Stimulated activated CD8-positive, alpha-beta memory T cell treated with anti-CD3 and anti-CD28 coated beads, Interleukin-12 subunit alpha, Interleukin-12 subunit beta, amount 100 ng/mL, for 1 hour (primary cell): ENCODE measurements around the gene MAD2L2.

Experiments
- DNase-seq: peaks from one replicate; pipeline ENCODE4 v3.0.0-alpha.2; 2020; ENCODE audit warnings: low read depth

Gene MAD2L2

DNA sequence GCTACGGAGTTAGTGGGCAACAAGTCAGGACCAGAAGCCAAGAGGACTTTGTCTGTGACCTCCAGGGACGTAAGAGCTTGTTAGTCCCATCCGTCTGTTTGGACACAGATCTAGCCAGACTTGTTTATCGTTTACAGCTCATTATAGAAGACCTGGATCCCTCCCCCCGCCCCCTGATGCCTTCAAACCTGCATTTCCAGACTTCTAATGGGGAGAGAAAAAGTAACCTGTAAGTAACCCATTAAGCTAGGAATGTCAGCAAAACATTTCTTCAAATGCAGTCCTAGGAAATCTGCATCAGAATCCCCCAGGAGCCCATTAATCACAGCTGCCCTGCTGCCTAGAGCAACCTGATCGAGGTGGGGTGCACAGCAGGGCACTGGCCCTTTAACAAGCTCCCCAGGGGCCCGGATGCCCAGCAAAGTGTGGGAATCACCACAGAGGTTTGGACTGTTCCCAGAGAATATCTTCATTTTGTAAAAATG is 1.4 kb upstream of the MAD2L2 start:
- no peak for DNase-seq

DNA sequence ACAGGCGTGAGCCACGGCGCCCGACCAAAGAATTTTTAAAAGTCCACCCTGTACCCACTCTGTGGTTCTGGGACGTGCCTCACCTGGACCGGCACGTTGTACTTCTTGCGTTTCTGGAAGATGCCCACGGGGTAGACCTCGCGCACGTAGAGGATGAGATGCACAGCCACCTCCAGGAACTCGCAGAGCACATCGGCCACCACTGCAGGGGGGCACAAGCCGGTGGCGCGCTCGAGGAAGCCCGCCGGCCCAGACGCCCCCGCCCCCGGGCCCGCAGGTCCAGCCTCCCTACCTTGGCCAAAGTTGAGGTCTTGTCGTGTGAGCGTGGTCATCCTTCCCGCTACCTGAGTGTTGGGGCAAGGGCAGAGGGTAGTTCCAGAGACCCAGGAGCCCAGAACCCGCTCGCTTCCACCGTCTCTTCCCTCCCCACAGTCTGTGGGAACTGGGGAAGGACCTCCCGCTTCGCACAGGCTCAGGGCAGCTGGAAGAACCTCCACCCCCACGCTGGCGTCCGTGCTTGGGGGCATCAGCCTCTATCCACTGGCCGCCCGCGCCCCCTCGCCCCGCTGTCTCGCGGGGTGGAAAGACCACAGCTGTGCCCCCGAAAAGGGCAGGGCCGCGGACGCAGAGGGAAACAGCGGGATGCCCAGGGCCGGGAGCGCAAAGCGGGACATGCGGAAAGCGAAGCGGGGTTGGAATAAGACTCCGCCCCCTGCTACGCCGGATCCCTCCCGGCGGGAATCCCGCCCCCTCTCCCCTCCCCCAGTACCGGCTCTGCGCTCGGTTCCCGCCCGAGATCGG is 478 bp downstream of the MAD2L2 start:
- DNase-seq = no peak

DNA sequence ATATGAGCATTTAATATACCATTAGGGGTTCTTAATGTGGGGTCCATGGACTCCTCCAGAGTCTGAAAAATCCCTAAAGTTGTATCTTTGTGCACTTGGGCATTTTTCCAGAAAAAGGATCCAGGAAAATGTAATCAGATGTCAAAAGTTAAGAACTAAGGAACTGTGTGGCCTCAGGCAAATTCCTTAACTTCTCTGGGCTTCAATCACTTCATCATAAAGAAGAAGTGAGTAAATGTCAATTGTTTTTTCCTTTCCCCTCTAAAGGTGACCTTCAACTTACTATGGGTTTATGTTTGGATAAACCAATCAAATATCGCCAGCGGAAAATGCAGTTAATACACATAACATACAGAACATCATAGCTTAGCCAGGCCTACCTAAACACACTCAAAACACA is 2.5 kb downstream of the MAD2L2 start:
- no peak for DNase-seq

DNA sequence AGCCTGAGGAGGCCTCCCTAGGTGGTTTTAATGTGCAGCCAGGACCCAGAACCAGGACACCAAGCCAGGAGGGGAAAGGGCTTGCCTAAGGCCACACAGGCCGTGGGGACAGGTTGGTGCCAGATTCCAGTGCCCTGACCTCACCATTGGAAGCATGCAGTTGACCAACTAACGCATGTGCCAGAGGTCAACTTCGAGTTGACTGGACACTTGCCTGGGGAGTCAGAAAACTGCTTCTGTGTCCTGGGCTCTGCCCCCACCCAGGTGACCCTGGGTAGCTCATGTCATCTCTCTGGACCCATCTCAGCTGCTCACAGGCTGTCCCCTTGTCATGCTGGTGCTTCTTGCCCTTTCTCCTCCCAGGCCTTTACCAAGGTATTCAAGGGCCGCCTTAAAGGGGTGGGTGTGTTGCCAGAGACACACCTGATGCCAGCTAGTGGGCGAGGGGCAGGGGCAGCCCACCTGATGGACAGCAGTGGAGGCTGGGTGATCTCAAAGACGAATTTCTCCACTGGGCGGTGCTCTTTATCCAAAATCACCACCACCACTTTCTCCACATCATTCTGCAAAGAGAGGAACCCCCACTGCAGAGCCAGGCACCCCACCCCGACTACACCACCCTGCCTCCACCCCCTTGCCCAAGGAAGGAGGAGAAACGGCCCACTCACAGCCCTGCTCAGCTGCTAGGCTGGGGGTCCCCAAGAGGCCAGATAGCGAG is 4.4 kb downstream of the MAD2L2 start:
- DNase-seq = no peak

DNA sequence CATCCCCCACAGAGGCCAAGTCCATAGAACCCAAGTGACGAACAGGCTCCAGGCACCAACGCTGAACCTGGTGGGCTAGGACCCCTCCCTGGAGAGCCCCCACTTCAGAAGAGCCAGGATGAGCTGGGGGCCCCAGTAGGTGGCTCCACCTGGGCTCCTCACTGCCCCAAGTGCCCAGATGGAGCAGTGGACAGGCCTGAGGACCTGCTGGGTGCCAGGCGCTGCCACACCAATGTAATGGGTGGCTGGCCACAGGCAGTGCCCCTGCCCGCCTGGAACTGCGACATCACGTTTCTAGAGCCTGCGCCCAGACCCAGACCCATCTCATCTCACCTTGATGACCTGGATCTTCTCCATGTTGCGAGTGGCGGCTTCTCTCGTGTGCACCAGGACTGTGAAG is 5.6 kb downstream of the MAD2L2 start:
- no peak for DNase-seq

DNA sequence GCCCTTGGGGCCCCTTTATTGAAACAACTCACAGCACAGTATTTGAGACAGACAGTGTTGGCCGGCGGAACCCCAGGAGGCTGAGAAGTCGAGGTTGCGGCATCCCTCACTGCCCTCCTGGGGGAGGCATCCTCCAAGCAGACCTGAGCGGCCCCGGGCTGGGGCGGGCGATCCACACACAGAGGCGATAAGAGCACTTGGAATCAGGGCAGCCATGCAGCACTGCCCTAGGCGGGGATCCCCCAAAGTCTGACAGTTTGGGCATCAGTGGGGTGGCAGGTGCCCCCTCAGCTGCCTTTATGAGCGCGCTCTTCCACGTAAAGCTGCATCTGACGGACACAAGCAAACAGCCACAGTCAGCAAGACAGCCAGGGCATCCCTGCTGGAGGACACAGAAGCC is 6.5 kb downstream of the MAD2L2 start:
- no peak for DNase-seq

DNA sequence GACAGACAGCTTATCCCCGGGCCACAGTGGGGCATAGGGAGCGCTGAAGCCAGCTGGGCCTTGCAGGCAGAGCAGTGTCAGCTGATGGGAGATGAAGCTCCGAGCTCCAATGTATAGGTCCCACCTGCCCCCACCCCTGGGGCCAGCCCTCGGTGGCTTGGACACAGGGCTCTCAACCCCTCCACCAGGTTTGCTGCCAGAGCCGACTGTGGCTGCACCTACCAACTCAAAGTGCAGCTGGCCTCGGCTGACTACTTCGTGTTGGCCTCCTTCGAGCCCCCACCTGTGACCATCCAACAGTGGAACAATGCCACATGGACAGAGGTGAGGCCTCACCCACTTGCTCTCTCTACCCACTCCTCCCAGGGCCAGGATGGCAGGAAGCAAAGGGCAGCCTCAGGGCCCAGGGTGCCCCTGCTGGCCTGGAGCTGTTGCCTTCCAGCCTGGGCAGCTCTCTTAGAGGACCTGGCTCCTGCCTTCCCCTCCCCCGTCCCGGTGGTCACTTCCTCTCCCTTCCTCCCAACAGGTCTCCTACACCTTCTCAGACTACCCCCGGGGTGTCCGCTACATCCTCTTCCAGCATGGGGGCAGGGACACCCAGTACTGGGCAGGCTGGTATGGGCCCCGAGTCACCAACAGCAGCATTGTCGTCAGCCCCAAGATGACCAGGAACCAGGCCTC is 7.7 kb downstream of the MAD2L2 start:
- DNase-seq = no peak

DNA sequence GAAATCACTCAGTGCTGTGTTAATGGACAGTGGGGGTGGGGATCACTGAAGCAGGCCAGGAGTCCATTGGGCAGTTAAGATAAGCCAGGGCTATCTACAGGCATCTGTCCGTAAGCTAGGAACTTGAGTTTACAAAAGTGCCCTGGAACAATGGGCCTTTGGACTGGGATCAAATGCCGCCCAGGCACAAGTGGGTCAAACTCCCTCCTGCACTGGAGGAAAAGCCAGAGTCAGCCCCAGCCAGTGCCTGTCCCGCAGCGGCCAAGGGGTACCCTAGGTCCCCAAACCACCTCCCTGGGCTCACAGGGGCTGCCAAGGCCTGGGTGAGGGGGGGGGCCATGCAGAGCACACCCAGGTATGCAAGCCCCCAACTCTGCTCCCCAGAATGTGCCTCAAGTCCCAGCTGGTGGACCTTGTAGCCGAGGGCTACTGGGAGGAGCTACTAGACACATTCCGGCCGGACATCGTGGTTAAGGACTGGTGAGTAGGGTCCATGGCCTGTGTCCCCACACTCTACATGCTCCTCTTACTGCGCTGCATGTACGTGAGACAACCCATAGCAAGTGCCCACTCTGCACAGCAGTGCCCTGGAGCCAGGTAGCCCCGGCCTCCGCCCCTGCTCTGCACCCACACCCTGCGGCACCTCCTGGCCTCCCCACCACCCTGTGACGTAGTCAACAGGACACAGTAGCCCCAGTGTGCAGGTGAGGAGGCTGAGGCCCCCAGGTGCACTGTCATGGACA is 9.2 kb downstream of the MAD2L2 start:
- no peak for DNase-seq

DNA sequence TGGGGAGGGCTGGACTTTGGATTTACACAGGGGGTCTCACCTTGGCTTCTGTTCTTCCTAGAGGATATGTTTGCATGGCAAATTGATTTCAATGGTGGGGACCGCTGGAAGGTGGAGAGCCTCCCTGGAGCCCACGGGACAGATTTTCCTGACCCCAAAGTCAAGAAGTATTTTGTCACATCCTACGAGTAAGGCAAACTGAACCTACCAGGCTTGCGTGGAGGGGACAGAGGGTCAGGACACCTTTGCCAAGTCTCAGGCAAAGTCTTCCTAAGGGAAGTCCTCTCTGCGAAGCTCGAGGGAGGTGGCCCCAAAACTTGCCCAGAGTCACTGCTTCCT is 9.8 kb downstream of the MAD2L2 start:
- no peak for DNase-seq

DNA sequence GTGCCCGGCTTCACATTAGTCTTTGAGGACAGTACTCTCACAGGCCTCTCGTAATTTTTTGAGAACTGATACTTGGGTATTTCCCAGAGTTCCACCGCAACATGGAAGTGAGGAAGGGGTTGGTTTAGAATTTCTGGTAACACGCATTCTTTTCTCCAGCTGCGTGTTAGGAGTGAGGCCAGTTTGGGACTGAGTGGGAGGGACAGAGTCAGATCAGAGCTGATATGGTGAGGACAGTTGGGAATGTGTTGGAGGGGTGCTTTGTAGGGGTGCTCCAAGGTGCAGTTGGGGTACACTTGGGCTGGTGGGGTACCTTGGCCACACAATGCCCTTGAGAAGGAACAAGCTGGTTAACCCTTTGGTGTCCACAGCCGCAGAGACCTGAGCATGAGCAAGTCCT is 10.2 kb downstream of the MAD2L2 start:
- DNase-seq = no peak

DNA sequence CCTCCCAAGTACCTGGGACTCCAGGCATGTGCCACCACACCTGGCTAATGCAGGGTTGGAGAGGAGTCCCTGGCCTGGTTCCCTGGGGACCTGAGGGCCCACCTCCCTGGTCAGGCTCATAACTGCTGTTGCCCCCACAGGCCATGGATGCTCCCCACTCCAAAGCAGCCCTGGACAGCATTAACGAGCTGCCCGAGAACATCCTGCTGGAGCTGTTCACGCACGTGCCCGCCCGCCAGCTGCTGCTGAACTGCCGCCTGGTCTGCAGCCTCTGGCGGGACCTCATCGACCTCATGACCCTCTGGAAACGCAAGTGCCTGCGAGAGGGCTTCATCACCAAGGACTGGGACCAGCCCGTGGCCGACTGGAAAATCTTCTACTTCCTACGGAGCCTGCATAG is 12.4 kb downstream of the MAD2L2 start:
- no peak for DNase-seq

DNA sequence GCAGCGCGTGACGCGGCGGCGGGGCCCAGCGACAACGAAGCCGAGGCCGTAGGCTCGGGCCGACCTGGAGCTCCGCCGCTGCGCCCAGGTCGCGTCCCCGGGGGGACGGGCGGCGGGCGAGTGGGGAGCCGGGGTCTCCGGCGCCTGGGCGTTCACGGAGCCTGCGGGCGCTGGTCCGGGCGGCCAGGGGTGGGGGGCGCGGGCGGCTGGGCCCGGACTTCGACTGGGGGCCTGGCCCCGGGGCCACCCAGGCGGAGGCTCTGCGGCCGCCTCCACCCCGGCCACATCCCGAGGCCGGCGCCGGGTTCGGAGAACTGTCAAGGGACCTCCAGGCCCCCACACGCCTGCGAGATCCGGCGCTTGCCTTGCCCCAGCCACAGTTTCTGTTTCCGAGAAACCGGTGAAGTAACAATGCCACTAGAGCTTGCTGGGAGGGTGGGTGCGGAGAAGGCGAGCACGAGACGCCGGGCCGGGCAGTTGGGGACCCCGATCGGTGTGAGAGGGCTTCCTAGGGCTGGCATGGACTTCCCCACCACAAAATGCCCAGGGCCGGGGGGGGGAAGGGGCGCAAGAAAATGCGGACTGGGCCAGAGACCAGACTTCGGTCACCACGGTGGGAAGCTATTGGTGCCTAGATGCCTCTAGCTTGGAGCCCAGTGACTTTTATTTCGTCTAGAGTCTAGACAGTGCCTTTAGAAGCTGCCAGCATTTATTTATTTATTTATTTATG is 16.4 kb downstream of the MAD2L2 start:
- peak; percentile 40 for DNase-seq

DNA sequence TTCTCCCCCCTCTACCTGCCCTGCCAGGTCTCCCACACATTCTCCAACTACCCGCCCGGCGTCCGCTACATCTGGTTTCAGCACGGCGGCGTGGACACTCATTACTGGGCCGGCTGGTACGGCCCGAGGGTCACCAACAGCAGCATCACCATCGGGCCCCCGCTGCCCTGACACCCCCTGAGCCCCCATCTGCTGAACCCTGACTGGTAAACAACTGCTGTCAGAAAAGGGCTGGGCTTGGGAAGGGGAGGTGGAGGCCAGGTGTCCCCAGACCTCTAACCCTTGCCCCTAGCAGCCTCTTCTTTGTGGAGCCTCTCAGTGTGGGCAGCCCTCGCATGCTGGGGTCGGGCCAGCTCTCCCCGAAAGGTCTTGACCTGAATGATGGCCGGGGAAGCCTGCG is 19.8 kb downstream of the MAD2L2 start:
- DNase-seq = no peak

DNA sequence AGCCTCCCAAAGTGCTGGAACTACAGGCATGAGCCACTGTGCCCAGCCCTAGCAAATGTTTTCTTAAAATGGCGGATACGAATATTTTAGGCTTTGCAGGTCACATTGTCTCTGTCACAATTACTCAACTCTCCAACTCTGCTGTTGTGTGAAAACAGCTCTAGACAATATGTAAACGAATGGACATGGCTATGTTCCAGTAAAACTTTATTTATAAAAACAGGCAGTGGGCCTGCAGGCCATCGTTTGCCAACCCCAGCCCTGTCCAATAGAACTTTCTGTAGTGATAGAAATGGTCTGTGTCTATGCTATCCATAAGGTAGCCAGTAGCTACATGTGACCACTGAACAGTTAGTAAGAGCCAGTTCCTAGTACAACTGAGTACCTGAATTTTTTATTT is 21.2 kb downstream of the MAD2L2 start:
- no peak for DNase-seq

DNA sequence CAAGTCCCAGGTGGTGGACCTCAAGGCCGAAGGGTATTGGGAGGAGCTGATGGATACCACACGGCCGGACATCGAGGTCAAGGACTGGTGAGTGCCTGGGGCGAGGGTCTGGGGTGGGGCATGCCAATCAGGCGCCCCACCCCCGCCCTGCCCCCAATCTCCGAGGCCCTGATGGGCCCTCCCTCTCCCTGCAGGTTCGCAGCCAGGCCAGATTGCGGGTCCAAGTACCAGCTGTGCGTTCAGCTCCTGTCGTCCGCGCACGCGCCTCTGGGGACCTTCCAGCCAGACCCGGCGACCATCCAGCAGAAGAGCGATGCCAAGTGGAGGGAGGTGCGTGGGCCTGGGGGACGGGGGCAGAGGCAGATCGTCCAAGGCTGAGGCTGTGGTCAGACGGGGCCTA is 22.4 kb downstream of the MAD2L2 start:
- no peak for DNase-seq

DNA sequence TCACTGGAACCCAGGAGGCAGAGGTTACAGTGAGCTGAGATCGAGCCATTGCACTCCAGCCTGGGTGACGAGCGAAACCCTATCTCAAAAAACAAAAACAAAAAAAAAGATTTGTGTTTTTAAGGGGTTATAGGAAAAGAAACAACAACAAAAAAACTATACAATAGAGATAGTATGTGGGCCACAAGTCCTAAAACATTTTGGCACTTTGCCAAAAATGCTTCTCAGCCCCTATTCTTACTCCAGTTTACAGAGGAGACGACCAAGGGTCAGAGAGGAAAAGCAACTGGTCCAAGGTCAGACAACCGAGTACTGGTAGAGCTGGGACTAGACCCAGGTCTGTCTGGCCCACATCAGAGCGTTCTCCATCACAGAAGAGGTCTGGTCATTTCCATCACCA is 23.3 kb downstream of the MAD2L2 start:
- DNase-seq = no peak

DNA sequence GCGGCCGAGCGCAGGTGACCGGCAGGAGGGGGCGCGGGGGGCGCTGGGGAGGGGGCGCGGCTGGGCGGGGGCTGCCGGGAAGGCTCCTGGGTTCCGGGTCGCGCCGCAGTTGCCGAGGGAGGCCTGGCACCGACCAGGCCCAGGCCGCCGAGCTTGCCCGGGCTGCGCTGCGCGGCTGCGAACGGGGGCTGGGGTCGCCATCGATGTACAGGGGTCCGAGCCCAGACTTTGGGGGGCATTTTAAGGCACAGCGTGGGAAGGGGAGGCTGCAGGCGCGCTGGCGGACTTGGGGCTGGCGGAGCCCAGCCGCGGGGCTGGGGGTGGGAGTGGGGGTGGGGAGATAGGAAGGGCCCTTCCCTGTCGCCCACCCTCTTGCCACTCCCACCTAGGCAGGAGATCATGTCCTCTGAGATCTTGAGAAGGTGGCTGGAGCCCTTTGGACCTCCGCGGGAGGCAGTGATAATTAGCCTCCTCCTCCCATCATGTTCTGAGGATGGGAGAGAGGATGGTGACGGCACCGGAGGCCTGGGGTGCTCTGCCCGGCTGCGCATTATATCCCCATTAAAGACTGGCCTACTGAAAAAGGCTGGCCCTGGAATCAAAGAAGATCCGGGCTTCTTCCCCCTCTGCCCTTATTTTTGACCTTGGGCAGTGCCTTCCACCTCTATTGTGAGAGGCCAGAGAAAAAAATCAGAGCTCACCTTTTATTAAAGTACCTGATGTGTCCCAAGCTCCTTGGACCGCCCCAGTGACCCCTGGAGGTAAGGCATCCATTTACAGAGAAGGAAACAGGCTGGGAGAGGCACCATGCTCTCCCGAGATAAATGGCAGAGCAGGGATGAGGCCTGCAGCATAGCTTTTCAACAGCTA is 25.8 kb downstream of the MAD2L2 start:
- DNase-seq = no peak

DNA sequence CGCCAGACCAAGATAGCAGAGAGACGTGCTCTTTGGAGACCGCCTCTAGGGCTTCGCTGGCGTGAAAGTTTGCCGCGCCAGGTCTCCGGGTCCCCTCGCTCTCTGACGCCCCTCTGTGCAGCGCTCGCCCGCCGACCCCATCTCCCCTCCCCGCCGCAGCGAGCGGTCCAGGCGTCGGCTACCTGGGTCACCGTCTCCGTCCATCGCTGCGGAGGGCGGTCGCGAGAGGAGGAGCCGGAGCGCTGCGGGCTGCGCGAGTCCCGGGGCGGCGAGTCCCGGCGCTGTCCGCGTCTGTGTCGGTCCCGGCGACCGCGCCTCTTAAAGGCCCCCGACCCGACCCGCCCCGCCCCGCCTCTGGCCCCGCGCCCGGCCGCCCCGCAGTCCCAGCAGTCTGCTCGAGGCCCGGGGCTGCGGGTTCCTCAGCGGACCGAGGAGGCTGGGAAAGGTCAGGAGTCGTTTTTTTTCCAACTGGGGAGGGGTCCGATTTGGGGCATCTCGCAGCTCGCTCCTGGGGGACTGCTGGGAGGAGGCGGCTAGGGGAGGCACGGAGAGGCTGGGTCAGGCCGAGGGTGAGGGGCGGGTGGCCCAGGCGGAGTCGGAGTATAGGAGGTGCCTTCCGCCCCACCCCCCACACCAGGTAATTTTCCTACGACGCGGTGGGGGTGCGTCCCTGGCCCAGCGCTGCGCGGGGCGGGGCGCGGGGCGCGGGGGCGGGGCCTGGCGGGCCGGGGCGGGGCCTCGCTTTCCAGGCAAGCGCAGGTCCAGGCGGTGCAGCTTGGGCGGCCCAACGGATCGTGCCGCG is 26.6 kb downstream of the MAD2L2 start, which contains the start of the genes FBXO2 and FBXO44:
Gene FBXO2 (minus strand): TSS at position 293 of the 802 bp plus-strand sequence. CDS start 89 bp downstream, at position 204.
Gene FBXO44 (plus strand): TSS at position 741 of the 802 bp plus-strand sequence. CDS start 959 bp downstream, outside the sequence.
- peak; percentile 45 for DNase-seq

DNA sequence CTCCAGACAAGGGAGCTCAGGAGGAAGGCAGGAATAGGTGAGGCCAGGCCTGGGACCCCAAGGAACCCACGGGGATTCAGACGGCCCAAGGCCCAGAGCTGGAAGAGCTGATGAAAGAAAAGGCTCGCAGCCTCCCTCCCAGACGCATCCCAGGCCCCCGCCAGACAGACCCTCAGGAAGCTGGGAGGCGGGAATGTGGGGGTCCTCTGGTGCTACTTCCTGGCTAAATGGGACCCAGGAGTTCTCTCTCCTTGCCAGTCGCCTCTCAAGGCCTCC is 27.1 kb downstream of the MAD2L2 start:
- DNase-seq = no peak
